Measurements from ENCODE around the gene GPR146.

GRCh38 chr7:1068013-1068412 lies 23.7 kb downstream of the GPR146 start:
- TF ChIP-seq POLR2A (IDR thresholded peaks at IDR 0.05; ENCODE audit: low read length): no peak
- no peak for TF ChIP-seq GATA1 (IDR thresholded peaks at IDR 0.05; ENCODE audit: low read depth, low read length)

Data from erythroblast (primary cell).